ENCODE measurements around the gene CCDC88B.

DNA sequence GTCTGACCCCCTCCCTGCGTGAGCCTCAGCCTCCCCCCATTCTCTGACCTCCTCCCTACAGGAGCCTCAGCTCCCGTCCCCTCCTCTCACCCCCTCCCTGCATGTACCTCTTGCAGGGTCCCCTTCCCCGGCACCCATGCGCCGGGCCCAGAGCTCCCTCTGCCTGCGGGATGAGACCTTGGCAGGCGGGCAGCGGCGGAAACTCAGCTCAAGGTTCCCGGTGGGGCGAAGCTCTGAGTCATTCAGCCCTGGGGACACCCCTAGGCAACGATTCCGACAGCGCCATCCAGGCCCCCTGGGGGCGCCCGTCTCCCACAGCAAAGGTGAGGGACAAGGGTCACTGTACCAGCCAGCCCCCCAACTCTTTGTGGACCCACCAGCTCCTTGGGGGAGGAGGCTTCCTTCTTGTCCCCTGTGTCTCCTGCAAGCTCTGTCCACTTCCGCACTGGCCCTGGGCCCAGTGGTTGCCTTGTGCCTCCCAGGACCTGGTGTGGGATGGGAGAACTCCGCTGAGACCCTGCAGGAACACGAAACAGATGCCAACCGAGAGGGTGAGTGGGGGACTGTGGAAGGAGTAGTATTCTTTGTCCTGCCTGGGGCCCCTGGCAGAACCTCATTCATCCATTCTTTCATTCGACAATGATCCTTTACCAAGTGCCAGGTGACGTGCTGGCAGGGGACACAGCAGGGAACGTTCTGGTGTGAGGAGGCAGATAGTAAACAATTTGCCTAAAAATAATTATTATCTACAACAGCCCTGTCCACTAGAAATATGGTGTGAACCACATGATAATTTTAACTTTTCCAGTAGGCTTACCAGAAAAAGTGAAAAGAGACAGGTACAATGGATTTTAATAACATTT, 15.3 kb downstream of the CCDC88B start:
- TF ChIP-seq CTCF (IDR thresholded peaks at IDR 0.05; ENCODE audit: insufficient read depth, low read length, poor library complexity, severe bottlenecking) (peak; percentile 41), EZH2phosphoT487 (conservative IDR thresholded peaks at IDR 0.05; ENCODE audit: low read length) (no peak)

All from SU-DHL-6 (cell line).